Panc1 (cell line): ENCODE measurements around the gene DLG2. TPM values are rescaled to one million over a fixed set of nuclear protein-coding genes. Genes with fewer than 3 reads are reported as not detected.

Source experiments
- ATAC-seq: fragments of 200-7000 bp; cut with Tn5 transposase; 2 replicates; pipeline ENCODE4 v1.9.1; 2020; ENCODE audit warnings: mild to moderate bottlenecking, moderate library complexity
- BruUV-seq: library from RNA; stranded (reverse); fragments of 400-500 nt; replicated peaks from 2 replicates; lab custom pipeline; 2021; lab: Mats Ljungman, UMichigan
- CTCF ChIA-PET: fragments of 300-600 bp; sonication (Branson Sonifier 250); formaldehyde crosslinking; loops from one replicate; lab custom pipeline; 2022; ENCODE audit warnings: antibody characterized with exemption; lab: Charles Lee
- POLR2A ChIA-PET: fragments of 300-600 bp; sonication (Branson Sonifier 250); formaldehyde crosslinking; loops from one replicate; lab custom pipeline; 2022; ENCODE audit warnings: antibody characterized with exemption; lab: Charles Lee
- DNase-seq: peaks from one replicate; pipeline ENCODE4 v3.0.0-alpha.2; 2010; ENCODE audit warnings: low read depth, low spot score
- H3K27ac ChIP-seq: 2 replicates; pipeline ENCODE4 v1.5.1; 2011; ENCODE audit warnings: mild to moderate bottlenecking, low read length, inconsistent platforms
- H3K27me3 ChIP-seq: fragments of 200-500 bp; sonication (Bioruptor generic); 2 replicates; pipeline ENCODE4 v1.6.0; 2014; ENCODE audit warnings: low read length, inconsistent platforms; ENCODE audit not compliant: control insufficient read depth, insufficient read depth
- H3K36me3 ChIP-seq: fragments of 200-500 bp; sonication (Bioruptor generic); 2 replicates; pipeline ENCODE4 v1.5.1; 2014; ENCODE audit warnings: inconsistent platforms, mild to moderate bottlenecking, low read length, moderate library complexity; ENCODE audit not compliant: control insufficient read depth, insufficient read depth
- H3K4me1 ChIP-seq: 2 replicates; pipeline ENCODE4 v1.5.1; 2011; ENCODE audit warnings: inconsistent platforms, mild to moderate bottlenecking, low read length, moderate library complexity; ENCODE audit not compliant: control insufficient read depth, insufficient read depth
- H3K4me3 ChIP-seq, 2 experiments: 2 replicates each; pipeline ENCODE4 v1.5.1; 2011 to 2012; ENCODE audit warnings: low read depth in 2 of 2, low read length in 2 of 2, mild to moderate bottlenecking in 2 of 2, inconsistent platforms in 1 of 2, moderate library complexity in 1 of 2
- H3K9me3 ChIP-seq: fragments of 200-500 bp; sonication (Bioruptor generic); 2 replicates; pipeline ENCODE4 v1.5.1; 2014; ENCODE audit warnings: low read depth, mild to moderate bottlenecking, inconsistent platforms, low read length, moderate library complexity; ENCODE audit not compliant: control insufficient read depth, insufficient read depth
- CTCF ChIP-seq: fragments of 450-650 bp; IDR thresholded peaks from 2 replicates; pipeline ENCODE4 v1.5.1; 2017; ENCODE audit warnings: mild to moderate bottlenecking
- POLR2AphosphoS5 ChIP-seq: IDR thresholded peaks from 2 replicates; pipeline ENCODE4 v1.6.1; 2012; ENCODE audit warnings: mild to moderate bottlenecking, low read depth, low read length, moderate library complexity
- REST ChIP-seq, 2 experiments: IDR thresholded peaks; 2 replicates each; pipeline ENCODE4 v1.6.1; 2011 to 2012; ENCODE audit warnings: low read depth in 2 of 2, control low read depth in 1 of 2, low read length in 1 of 2, mild to moderate bottlenecking in 1 of 2, moderate library complexity in 1 of 2; ENCODE audit not compliant: insufficient read depth in 1 of 2
- SIN3A ChIP-seq: IDR thresholded peaks from 2 replicates; pipeline ENCODE4 v1.6.1; 2012; ENCODE audit warnings: low read depth, mild to moderate bottlenecking, low read length, moderate library complexity, borderline replicate concordance; ENCODE audit not compliant: insufficient read depth
- TCF7L2 ChIP-seq: IDR thresholded peaks from 2 replicates; pipeline ENCODE4 v1.6.1; 2011; ENCODE audit warnings: mild to moderate bottlenecking, low read depth, low read length, inconsistent platforms
- in situ Hi-C: cut with HindIII; loops from 2 replicates; pipeline ENCODE4 v1.10.0; 2016; ENCODE audit warnings: low sequenced_read_pairs, low pct_unique_long_range_greater_than_20kb
- intact Hi-C: fragments of 100-400 bp; cut with micrococcal nuclease; formaldehyde crosslinking; loops from one replicate; pipeline ENCODE4 v1.10.0; 2022; ENCODE audit not compliant: unreplicated experiment
- total RNA-seq: library from RNA; stranded (reverse); gene quantifications from one replicate; pipeline ENCODE4 v1.2.1, GENCODE V29; 2021; ENCODE audit not compliant: unreplicated experiment

The DLG2 gene
- total RNA-seq, 1 experiment from 2014 or later, result 4.2 TPM

- intact Hi-C loops, result no loop called here
- Histone ChIP-seq H3K4me1 (no peaks in the 10 kb centered on the region), H3K27ac (no peak overlapping the region), H3K27me3 (peaks cover 5% of the 10 kb centered on the region), H3K9me3 (no peaks in the 10 kb centered on the region), H3K4me3 (no peak overlapping the region), H3K36me3 (no peaks in the 10 kb centered on the region)
- CTCF ChIA-PET, result no interaction called here
- POLR2A ChIA-PET, result no interaction called here
- no TSS peak for BruUV-seq
- in situ Hi-C loops, result no loop called here
- ATAC-seq, result no peak
- no peak for DNase-seq
- TF ChIP-seq TCF7L2, result no peak
- TF ChIP-seq POLR2AphosphoS5, result no peak
Observed at GRCh38 chr11:83648610-83649527, 1978.3 kb downstream of the DLG2 start.

DNA sequence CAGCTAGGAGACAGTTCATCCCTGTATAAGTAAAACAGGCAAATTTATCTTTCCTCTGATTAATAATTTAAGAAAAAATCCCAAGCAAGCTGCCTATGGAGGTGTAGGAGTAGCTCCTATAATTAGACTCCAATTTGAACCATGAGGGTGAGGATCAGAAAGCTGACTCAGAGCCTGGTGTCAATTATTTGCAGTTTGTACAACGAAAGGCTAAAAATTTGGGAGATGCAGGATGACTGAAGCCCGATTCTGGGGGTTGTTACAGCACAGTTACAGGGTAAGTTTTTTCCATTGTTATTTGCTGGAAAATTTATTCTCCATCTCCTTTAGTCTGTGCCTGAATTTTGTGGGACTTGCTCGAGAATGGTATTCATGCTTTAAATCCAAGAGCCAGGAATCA is 1981.6 kb downstream of the DLG2 start:
- intact Hi-C loops, result no loop called here
- ChIA-PET CTCF (no interaction called here), POLR2A (no interaction called here)
- Histone ChIP-seq H3K4me3 (no peak overlapping the region), H3K27ac (no peak overlapping the region), H3K4me1 (no peaks in the 10 kb centered on the region), H3K27me3 (peaks cover 5% of the 10 kb centered on the region), H3K36me3 (no peaks in the 10 kb centered on the region), H3K9me3 (no peaks in the 10 kb centered on the region)
- in situ Hi-C loops, result no loop called here
- DNase-seq, result no peak
- ATAC-seq, result no peak
- no peak for TF ChIP-seq CTCF
- BruUV-seq, result no TSS peak

DNA sequence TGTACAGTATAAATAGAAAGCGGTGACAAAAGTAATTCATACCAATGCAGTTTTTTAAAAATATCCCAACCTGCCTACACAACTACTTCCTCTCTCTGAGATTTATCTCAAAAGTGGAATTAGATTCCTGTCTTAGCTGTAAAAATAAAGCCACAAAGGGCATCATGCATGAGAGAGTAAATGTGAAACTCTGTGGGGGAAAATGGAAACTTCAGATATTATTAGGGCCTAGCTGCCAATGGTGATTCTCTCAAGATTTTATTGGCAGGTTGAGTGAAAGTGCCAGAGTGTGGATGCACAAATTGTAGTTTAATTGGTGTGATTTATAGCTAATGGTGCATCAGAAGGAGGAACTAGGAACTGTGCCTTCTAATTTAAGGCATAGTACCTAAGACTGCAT is 1984.0 kb downstream of the DLG2 start:
- H3K36me3 ChIP-seq, result no peaks in the 10 kb centered on the region
- ChIA-PET POLR2A (no interaction called here), CTCF (no interaction called here)
- no peaks in the 10 kb centered on the region for H3K4me1 ChIP-seq
- BruUV-seq, result no TSS peak
- no peak overlapping the region for H3K4me3 ChIP-seq
- no peak for ATAC-seq
- H3K27ac ChIP-seq, result no peak overlapping the region
- no peak for DNase-seq
- in situ Hi-C loops (no loop called here), intact Hi-C loops (no loop called here)
- H3K27me3 ChIP-seq, result peaks cover 5% of the 10 kb centered on the region
- no peaks in the 10 kb centered on the region for H3K9me3 ChIP-seq
- TF ChIP-seq REST (IDR thresholded peaks at IDR 0.05; ENCODE audit: insufficient read depth in 1 of 2, low read depth in 2 of 2, low read length in 1 of 2), result no peak
- TF ChIP-seq SIN3A, result no peak
- no peak for TF ChIP-seq POLR2AphosphoS5
- TF ChIP-seq TCF7L2, result no peak
- no peak for TF ChIP-seq CTCF
